DND-41 (cell line): ENCODE measurements around the gene ACOT6.
"Not testable (repeated sequence)": the region's sequence is repeated elsewhere in the genome, so short reads cannot be mapped to it uniquely, and the experiment has no call there.

ENCODE experiments used
- CTCF ChIP-seq: IDR thresholded peaks from 2 replicates; pipeline ENCODE4 v1.5.1; 2012; ENCODE audit warnings: borderline replicate concordance, low read length, moderate library complexity, mild to moderate bottlenecking; ENCODE audit not compliant: poor library complexity, severe bottlenecking; ENCODE audit errors: extremely low read depth
- EZH2 ChIP-seq: IDR thresholded peaks from 3 replicates; pipeline ENCODE4 v1.6.1; 2012; ENCODE audit warnings: borderline replicate concordance, low read depth, mild to moderate bottlenecking, moderate library complexity, low read length, inconsistent platforms; ENCODE audit not compliant: severe bottlenecking

- not testable (repeated sequence) for TF ChIP-seq CTCF, EZH2
Observed at GRCh38 chr14:73582102-73582979, 30.0 kb upstream of the ACOT6 start.
